Measurements from ENCODE around the gene FAM89B.

GRCh38 chr11:65617136-65617850, 45.0 kb downstream of the FAM89B start:
- TF ChIP-seq, protein P1, sequence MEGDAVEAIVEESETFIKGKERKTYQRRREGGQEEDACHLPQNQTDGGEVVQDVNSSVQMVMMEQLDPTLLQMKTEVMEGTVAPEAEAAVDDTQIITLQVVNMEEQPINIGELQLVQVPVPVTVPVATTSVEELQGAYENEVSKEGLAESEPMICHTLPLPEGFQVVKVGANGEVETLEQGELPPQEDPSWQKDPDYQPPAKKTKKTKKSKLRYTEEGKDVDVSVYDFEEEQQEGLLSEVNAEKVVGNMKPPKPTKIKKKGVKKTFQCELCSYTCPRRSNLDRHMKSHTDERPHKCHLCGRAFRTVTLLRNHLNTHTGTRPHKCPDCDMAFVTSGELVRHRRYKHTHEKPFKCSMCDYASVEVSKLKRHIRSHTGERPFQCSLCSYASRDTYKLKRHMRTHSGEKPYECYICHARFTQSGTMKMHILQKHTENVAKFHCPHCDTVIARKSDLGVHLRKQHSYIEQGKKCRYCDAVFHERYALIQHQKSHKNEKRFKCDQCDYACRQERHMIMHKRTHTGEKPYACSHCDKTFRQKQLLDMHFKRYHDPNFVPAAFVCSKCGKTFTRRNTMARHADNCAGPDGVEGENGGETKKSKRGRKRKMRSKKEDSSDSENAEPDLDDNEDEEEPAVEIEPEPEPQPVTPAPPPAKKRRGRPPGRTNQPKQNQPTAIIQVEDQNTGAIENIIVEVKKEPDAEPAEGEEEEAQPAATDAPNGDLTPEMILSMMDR (IDR thresholded peaks at IDR 0.05; ENCODE audit: insufficient read depth, low read depth, low read length) = no peak
- no peak for TF ChIP-seq EZH2 (IDR thresholded peaks at IDR 0.05; ENCODE audit: insufficient read depth, low read length)

Data from astrocyte (in vitro differentiated cells and primary cell).